GM18870 (cell line): ENCODE measurements around the gene UAP1L1.
"Not testable (repeated sequence)": the region's sequence is repeated elsewhere in the genome, so short reads cannot be mapped to it uniquely, and the experiment has no call there.

ENCODE experiments used
- ATAC-seq: cut with Tn5 transposase; IDR thresholded peaks from one replicate; pipeline ENCODE4 v1.9.1; 2021; ENCODE audit warnings: moderate library complexity; ENCODE audit not compliant: unreplicated experiment

The UAP1L1 gene, protein sequence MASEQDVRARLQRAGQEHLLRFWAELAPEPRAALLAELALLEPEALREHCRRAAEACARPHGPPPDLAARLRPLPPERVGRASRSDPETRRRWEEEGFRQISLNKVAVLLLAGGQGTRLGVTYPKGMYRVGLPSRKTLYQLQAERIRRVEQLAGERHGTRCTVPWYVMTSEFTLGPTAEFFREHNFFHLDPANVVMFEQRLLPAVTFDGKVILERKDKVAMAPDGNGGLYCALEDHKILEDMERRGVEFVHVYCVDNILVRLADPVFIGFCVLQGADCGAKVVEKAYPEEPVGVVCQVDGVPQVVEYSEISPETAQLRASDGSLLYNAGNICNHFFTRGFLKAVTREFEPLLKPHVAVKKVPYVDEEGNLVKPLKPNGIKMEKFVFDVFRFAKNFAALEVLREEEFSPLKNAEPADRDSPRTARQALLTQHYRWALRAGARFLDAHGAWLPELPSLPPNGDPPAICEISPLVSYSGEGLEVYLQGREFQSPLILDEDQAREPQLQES

DNA sequence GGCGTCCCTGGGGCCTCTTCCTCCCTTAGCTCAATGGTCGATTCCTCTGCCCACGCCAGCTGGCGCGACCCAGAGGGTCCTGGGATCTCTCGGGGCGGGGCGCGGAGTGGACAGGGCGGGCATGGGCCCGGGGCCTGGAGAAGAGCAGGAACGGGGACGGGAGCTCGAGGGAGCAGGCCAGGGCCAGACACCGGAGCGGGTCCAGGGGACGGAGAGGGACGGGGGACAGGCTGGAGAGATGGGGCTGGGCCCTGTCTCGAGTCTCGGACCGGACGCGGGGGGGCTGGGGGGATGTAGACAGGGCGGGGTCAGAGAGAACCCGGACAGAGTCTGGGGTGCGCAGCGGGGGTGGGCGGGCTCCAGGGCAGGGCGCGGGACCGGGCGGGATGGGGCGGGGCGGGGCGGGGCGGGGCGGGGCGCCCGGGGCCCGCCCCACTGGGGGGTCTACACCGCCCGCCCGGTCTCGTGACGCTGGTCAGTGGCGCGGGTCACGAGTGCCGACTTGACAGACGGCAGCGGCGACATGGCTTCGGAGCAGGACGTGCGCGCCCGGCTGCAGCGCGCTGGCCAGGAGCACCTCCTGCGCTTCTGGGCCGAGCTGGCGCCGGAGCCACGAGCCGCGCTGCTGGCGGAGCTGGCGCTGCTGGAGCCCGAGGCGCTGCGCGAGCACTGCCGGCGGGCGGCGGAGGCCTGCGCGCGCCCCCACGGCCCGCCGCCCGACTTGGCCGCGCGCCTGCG is at the start of gene UAP1L1:
UAP1L1 (plus strand) TSS at position 508 of the 738 bp plus-strand sequence; CDS start at position 524, 16 bp downstream.
- no peak for ATAC-seq

DNA sequence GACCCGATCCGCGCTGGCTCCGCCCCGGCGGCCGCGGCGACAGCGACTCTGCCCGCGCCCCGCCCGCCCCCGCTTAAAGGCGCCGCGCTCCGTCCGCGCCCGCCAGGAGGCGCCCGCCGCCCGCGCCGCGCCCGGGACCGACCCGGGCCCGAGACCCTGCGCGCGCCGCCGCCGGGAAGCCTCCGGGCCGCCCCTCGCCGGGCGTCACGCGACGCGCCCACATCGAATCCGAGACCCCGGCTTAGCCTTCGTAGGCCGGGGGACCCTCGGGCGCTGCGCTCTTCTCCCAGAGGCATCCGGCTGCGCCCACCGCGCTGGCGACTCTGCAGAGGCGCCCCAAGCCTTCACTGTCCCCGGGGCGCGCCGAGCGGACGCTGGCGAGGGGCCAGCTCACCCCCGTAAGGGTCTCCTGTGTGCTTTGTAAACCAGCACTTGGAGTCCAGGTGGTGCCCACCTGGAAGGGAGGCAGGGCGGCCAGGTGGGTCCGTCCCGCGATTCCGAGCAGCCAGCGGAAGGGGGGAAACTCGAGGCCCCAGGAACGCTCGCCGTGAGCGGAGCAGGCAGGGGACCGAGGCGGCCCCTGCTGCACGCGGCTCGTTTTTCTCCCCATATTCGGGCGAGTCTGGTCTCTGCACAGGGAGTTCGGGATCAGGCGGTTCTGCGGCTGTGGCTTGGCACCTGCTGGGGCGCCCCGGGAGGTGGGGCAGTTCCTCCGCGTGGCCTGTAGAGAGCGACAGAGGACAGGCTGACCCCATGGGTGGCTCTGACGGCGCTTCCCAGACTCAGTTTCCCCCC is 48.9 kb upstream of the UAP1L1 start:
- no peak for ATAC-seq

DNA sequence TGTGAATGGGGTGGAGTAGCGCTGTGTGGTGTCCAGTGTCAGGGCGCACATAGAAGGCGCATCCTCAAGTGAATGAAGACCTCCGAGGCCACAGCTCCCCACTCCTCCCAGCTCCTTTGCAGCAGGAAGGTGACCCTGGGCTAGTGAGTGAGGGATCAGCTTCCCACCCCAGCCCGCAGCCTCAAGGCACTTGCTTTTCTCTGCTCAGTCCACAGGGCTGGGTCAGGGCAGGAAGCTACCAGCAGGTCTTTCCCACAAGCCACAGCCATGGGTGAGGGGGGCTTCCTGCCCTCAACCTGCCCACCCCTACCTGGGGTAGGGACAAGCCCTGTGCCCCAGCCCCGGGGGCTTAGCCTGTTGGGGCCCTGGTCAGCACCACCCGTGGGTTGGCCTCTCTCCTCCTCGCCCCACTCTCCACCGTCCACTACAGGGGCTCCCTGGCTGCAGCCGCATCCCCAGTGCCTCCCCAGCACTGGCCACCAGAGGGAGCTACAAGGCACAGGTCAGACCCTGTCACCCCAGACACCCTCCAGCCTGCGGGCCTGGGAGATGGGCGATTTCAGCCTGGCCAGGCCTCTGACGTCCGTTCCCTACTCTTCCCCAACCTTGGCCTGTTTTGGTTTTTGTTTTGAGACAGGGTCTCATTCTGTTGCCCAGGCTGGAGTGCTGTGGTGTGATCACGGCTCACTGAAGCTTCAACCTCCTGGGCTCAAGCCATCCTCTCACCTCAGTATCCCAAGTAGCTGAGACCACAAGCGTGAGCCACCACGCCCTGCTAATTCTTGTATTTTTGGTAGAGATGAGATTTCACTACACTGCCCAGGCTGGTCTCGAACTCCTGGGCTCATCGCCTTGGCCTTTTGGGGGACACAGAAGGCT is 48.0 kb upstream of the UAP1L1 start:
- no peak for ATAC-seq

DNA sequence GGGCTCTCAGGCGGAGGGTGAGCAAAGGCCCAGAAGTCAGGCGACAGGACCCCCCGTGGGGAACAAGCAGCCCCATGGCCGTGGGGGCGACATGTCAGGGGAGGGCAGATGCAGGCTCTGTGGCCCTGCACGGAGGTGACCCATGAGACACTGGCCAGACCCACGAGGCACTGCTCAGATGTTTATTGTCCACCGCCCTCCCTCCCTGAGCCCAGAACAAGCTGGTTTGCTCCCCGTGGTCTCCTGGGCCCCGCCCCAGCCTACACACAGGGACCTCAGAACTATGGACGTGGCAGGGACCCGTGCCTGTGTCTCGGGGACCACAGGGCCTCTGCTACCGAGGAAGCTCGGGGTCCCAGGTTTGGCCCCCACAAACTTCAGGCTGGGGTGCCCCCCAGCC is 47.3 kb upstream of the UAP1L1 start:
- ATAC-seq, result no peak

DNA sequence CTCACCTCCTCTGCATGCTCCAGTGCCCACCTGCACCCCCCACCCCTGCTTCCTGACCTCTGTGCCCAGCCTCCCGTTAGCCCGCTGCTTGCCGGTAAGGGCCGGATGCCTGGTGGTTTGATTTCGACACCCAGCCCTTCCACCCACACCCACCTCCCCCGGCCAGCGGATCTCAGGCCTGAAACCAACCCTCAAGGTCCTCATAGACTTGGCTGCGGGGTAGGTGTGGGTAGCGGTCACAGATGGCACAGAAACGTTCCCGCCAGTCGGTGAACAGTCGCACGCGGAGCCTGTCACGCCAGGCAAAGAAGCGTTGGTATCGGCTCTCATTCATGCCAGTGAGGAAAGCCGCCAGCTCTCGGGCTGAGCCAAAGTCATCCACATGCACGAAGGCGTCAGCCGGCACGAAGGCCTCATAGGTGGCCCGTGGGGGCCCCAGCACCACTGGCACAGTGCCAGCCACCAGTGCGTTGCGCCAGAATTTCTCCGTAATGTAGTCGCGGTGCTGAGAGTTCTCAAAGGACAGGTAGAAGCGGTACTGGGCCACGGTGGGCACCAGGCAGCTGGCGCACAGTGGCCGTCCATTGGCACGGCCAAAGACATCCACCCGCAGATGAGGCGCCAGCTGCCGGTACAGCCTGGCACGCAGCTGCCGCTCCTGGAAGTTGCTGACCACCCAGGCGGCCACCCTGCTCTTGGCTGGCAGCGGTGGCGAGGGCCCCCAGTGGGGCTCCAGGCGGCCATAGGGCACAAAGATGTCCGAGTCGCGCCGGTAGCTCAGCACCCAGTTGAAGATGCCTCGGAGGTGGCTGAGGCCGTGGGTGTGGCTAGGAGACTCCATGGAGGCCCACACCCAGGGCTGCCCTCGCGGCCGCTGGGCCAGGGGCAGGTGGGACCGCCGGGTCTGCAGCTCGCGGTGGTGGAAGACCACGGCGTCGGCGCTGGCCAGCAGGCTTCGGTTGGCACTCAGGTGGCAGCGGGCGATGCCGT is 46.5 kb upstream of the UAP1L1 start:
- ATAC-seq, result no peak

DNA sequence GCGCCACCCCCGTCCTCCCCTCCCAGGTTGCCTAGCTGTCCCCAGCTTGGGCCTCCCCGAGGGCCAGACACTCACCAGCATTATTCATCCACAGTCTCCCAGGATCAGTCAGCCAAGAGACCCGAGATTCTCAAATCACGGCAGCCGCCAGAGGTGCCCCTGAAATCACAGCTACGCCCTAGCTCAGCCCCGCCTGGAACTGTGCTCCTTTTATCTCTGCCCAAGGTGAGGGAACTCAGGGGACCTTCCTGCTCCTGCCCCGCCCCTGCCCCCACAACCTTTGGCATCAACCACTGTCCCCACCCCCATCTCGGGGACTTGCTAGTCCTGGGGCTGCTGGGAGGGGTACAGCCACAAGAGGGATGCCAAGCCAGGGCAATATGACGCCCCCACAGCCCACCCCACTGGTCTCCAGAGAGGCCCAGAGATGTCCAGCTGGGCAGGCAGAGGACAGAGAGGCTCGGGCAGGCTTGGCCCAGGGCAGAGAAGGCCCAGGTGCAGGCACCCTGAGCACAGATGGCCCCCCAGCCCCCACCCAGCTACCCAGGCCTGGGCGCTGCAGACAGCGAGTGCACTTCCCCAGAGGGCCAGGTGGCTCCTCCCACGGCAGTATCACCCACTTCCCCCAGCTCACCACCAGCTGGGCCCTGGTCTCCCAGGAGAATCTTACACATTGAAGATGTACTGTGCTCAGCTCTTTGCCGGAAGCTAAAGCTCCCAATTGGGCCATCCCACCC is 45.2 kb upstream of the UAP1L1 start, which contains the start of gene FUT7:
FUT7 (minus strand) TSS at position 185 of the 737 bp plus-strand sequence; CDS start at position 88, 97 bp downstream.
- ATAC-seq, result no peak

DNA sequence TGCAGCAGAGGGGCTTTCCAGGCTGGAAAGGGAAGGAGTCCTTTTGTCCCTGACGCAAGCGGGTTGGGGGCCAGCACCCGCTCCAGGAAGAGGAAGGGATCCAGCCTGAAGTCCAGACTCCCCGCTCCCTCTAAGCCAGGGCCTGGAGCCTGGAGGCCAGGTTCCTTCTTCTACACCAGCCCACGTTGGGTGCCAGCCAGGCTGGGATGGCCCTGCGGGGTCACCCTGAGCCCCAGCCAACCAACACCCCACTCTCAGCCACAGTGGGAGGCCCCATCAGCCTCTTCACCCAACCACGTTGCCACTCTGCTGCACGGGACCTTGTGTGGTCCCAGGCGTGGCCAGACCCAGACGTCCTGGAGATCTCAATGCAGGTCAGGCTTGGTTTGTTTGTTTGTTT is 44.5 kb upstream of the UAP1L1 start:
- no peak for ATAC-seq

DNA sequence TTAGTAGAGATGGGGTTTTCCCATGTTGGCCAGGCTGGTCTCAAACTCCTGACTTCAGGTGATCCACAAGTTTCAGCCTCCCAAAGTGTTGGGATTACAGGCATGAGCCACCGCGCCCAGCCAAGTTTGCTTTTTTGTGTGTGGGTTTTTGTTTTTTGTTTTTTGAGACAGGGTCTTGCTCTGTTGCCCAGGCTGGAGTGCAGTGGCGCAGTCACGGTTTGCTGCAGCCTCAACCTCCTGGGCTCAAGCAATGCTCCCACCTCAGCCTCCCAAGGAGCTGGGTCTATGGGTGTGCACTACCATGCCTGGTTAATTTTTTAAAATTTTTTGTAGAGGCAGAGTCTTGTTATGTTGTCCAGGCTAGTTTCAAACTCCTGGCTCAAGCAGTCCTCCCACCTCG is 43.8 kb upstream of the UAP1L1 start:
- not testable (repeated sequence) for ATAC-seq

DNA sequence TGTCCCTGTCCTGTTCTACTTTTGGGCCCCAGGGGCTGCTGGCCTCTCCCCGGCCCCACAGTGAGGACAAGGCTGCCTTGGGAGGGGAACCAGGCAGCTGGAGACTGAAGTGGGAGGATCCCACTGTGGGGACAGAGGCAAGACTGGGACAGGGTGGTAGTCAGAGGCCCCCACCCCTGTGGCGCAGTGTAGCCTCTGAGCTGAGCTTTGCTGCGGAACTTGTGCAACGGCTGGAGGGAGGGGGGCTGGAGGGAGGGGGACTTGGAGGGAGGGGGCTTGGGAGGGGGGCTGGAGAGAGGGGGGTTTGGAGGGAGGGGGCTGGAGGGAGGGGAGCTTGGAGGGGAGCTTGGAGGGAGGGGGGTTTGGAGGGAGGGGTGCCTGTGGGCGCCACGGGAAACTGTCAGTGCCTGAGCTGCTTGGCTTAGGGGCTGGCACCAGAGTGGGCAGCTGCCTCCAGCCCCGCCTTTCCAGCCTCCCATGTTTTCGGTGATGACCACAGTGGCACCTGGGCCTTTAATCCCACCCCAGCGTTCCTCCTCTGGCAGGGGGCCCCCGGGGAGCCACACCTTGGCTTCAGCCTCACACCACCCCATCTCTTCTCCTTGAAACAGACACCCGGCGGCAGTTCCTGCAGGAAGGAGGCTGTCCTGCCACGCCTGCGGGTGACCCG is 43.1 kb upstream of the UAP1L1 start:
- no peak for ATAC-seq

DNA sequence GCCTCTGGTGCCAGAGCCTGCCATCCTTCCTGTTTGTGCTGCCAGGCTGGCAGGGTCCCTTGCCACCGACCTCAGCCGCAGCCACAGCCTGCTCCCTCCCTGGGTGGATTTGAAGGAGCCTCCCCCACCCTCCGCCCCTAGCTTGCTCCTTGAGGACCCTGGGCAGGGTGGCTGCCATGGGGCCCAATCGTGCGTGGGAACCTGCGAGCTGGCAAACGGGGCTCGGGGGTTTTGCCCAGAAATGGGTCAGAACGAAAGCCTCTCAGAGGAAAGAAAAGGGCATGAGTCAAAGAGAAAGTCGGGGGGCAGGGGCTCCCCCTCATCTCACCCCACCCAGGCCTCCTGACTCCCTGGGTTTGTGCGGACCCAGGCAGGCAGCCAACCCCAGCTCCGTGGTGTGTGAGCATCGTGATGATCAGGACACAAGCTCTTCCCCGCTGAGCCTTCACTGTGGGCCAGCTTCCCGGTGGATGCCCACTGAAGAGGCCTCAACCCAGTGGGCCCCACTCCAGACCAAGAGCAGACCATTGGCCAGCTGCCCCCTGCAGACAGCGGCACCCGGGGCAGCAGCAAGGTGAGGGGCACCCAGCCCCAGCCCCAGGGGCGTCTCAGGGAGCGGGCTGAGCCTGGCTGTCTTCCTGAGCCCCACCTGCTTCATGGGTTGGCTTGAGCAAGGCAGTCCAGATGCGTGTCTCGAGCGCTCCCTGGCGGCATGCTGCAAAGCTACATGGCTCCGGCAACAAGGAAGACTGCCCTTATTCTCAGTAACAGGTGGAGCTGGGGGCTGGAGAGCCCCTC is 42.4 kb upstream of the UAP1L1 start:
- peak; percentile 63 for ATAC-seq

DNA sequence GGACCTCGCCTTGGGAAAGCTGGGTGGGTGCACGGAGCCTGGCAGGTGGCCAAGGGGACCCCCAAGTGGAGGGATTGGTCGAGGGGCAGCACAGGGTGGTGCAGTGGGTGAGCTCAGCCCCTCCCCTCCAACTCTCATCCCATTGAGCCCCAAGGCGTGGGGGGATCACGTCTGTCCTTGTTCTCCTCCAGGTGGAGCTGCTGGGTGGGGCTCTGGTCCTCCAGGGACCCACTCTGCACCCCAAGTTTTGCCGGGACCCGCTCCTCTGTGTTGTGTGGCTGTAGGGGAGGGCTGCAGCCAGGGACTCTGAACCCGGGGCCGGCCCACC is 41.8 kb upstream of the UAP1L1 start:
- no peak for ATAC-seq

DNA sequence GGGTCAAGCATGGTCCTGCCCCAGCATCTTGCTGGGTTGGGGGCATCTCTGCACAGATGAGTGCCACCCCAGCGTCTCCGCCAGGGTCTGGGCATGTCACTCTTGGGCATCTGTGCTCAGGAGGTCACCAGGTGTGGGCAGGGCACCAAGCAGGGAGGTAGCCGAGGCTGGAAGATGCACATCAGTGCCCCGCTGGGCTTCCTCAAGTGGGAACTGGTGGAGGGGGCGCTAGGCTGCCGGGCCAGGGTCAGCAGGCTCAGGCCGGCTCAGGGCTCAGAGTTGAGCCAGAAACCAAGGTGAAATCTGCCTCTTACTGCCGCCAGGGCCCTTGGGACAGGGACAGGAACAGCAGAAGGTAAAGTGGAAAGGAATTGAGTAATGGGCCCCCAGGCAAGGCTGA is 41.4 kb upstream of the UAP1L1 start:
- no peak for ATAC-seq

DNA sequence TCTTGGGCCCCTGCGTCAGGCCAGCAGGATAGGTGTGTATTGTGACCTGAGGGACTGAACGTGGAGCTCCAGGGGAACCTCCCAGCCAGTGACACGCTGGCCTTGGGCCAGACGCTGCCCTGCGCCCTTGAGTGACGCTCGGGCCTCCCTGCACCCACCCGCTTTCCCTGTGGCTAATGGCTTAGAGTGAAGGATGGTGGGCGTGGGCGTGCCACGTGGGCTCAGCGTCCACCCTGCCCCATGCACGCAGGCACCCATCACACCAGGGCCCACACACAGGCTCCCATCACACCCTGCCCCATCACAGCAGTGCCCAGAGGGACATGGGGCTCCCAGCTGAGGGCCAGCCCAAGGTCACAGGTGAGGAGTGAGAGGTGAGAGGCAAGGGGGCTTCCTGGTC is 40.3 kb upstream of the UAP1L1 start:
- no peak for ATAC-seq

DNA sequence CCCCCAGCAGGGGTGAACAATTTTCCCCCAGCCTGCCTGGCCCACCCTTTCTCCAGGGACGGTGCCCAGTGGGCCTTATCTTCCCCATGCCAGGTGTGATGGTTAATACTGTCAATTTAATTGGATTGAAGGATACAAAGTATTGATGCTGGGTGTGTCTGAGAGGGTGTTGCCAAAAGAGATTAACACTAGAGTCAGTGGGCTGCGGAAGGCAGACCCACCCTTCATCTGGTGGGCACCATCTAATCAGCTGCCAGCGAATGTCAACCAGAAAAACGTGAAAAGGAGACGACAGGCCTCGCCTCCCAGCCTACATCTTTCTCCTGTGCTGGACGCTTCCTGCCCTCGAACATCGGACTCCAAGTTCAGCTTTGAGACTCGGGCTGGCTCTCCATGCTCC is 39.8 kb upstream of the UAP1L1 start:
- ATAC-seq, result no peak

DNA sequence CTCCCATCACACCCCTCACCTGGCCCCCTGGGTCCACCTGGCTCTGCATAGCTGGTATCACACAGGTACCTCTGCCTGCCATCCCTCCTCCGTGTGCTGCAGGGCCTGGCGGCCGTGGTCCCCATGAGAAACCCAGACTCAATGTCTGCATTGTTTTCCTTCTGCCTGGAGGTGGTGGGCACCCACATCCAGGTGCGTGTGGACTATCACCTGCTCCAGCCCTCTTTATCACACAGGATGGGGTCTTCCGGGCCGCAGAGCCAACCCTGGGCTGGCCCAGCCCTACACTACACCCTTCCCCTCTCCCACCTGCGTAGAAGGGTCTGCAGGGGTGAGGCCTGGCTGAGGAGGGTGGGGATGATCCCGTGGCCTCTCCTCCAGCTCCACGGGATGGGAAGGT is 38.4 kb upstream of the UAP1L1 start:
- ATAC-seq, result no peak

DNA sequence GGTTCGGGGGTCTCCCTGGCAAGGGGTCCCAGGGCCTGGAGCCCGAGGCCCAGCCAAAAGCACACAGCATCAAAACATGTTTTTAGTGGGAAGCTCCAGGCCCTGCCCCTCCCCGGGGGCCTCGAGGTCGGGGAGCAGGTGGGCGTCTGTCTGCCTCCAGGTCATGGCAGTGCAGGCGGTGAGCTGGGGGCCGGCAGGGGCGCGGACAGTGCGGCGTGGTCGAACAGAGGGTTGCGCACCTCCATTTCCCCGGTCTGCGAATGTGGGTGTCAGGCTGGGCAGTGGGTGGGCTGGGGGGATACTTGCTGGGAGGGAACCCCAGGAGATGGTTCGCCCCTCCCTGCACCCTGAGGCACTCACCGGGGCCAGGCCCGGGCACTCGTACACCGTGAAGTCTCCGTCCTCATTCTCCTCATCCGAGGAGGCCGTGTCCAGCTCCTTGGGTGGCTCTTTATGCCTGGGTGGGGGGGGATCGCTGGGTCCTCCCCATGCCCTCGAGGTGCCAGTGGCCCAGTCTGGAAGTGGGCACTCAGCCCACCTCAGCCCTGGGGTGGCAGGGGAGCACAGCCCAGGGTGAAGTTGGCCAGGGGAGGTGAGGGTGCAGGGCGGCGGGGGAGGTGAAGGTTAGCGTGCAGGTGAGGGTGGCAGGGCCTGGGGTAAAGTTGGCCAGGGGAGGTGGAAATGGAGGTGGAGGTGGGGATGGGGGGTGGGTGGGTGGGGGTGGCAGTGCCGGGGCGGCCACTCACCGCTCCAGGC is 37.5 kb upstream of the UAP1L1 start:
- no peak for ATAC-seq
